ENCODE results near the gene AHRR. TPM values are rescaled to one million over a fixed set of nuclear protein-coding genes. Genes with fewer than 3 reads are reported as not detected.
"Not testable (repeated sequence)": the region's sequence is repeated elsewhere in the genome, so short reads cannot be mapped to it uniquely, and the experiment has no call there.

The AHRR gene
- total RNA-seq (1 to 10 TPM in 1 of 10 donors, under 1 TPM in 7, not detected in 2; 0.07 to 1.2 (median 0.46) TPM), polyA plus RNA-seq (under 1 TPM; 0.07 to 0.15 TPM)
- long read RNA-seq, donor 1: 0 reads
- long read RNA-seq, donor 2: 0 reads
- long read RNA-seq, donor 3, partial matches to known transcripts: 2 of 6 reads
- long read RNA-seq, donor 3, other reads (novel, unspliced or antisense): 4 of 6 reads

DNA sequence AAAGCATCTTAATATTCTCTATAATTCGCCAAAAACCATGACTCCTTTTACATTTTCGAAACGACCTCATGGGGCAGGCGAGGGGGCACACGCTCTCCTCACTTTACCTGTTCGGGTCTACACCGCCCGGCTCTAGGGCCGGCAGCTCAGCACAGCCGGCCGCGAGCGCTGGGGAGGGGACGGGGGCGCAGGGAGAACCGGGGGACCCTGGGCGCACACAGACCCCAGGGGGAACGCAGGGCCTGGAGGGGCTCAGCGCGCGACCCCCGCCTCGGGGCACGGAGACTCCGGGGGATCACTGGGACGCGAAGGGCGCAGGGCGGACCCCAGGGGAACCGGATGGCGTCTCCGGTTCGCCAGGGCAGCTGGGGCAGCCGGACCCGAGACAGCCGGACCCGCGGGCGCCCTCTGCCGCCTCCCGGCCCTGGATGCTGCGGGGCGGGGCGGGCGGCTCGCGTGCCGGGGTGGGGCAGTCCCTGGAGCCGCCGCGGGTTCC, at the start of gene AHRR:
Gene AHRR, plus strand, starts transcription at position 485 of the 496 bp plus-strand sequence. CDS start 22,189 bp downstream, outside the sequence.
- H3K36me3 ChIP-seq: peaks cover 0 to 11% (median 0%) of the 10 kb centered on the region in 9 donors
- H3K27me3 ChIP-seq: peaks cover 25 to 79% (median 57%) of the 10 kb centered on the region in 7 donors
- peak within 1 kb of the TSS; percentile 28 to 68 (median 50) for H3K4me3 ChIP-seq
- peak in 1 of 2 donors; percentile 66 for DNase-seq
- WGBS, 2 donors: 0 to 1% methylated on average over 42 to 51 of the region's 51 CpGs
- peaks cover 4 to 22% (median 19%) of the 10 kb centered on the region in 9 donors for H3K4me1 ChIP-seq
- no peaks in the 10 kb centered on the region for H3K9me3 ChIP-seq
- no peak within 1 kb of the TSS for H3K27ac ChIP-seq
- intact Hi-C loops (cut with DNase I): no loop called here
- peak; percentile 61 to 85 (median 68) for ATAC-seq
- TF ChIP-seq, protein P1, sequence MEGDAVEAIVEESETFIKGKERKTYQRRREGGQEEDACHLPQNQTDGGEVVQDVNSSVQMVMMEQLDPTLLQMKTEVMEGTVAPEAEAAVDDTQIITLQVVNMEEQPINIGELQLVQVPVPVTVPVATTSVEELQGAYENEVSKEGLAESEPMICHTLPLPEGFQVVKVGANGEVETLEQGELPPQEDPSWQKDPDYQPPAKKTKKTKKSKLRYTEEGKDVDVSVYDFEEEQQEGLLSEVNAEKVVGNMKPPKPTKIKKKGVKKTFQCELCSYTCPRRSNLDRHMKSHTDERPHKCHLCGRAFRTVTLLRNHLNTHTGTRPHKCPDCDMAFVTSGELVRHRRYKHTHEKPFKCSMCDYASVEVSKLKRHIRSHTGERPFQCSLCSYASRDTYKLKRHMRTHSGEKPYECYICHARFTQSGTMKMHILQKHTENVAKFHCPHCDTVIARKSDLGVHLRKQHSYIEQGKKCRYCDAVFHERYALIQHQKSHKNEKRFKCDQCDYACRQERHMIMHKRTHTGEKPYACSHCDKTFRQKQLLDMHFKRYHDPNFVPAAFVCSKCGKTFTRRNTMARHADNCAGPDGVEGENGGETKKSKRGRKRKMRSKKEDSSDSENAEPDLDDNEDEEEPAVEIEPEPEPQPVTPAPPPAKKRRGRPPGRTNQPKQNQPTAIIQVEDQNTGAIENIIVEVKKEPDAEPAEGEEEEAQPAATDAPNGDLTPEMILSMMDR (IDR thresholded peaks at IDR 0.05): peak; percentile 20 to 62 (median 47)

DNA sequence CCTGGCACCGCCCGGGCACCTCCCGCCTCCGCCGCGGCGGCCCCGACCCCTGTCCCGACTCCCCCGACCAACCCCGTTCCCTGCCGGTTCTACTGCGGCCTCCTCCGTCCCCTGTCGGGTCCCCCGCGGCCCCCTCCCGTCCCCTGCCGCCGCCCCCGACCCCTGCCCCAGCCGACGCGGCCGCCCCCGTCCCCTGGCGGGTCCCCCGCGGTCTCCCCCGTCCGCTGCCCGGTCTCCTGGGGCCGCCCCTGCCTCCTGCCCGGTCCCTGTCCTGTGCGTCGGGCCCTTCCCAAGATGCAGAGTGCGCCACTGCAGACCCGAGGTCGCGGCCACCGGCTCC, 49.7 kb upstream of the AHRR start:
- H3K9me3 ChIP-seq, H3K27me3 ChIP-seq, DNase-seq, ATAC-seq: not testable (repeated sequence)
- intact Hi-C loops (cut with DNase I): loop anchor here in 1 of 10 donors (10.0 kb wide), 1 partner anchor 47 kb away; no protein-coding TSS in a partner anchor
- peaks cover 0 to 34% (median 16%) of the 10 kb centered on the region in 9 donors for H3K4me1 ChIP-seq
- H3K36me3 ChIP-seq: peaks cover 0 to 43% (median 7%) of the 10 kb centered on the region in 9 donors
- peak overlapping the region; percentile 71 to 99 (median 96) for H3K4me3 ChIP-seq
- H3K27ac ChIP-seq: peak overlapping the region; percentile 71 to 98 (median 94)
- WGBS, 2 donors: 0 to 1% methylated on average over 14 to 41 of the region's 41 CpGs

DNA sequence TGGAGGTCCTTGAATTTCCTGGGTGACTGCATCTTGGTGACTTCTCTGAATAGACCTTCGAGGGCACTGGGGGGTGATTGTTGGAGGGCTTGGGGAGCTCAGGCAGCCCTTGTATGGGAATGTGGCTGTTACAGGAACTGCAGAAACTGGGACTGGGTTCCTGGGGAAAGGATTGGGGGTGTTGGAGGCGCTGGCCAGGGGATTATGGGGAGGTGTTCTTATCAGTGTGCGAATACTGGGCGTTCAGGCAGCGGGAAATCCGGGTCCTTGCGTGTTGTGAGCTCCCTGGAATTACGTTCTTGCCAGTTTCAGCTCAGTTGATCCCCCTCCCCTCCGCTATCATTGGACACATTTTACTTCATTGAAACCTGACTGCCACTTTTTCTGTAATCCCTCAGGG, 48.4 kb upstream of the AHRR start:
- ATAC-seq, H3K9me3 ChIP-seq, H3K27ac ChIP-seq, H3K27me3 ChIP-seq, DNase-seq: not testable (repeated sequence)
- WGBS, 2 donors: 83 to 88% methylated on average over 9 of the region's 9 CpGs
- H3K4me3 ChIP-seq: peak overlapping the region in 3 of 10 donors; percentile 91 to 97 (median 95)
- H3K4me1 ChIP-seq: peaks cover 0 to 34% (median 16%) of the 10 kb centered on the region in 9 donors
- H3K36me3 ChIP-seq: peaks cover 0 to 42% (median 7%) of the 10 kb centered on the region in 9 donors
- intact Hi-C loops (cut with DNase I): loop anchor here in 1 of 10 donors (10.0 kb wide), 1 partner anchor 48 kb away; no protein-coding TSS in a partner anchor

DNA sequence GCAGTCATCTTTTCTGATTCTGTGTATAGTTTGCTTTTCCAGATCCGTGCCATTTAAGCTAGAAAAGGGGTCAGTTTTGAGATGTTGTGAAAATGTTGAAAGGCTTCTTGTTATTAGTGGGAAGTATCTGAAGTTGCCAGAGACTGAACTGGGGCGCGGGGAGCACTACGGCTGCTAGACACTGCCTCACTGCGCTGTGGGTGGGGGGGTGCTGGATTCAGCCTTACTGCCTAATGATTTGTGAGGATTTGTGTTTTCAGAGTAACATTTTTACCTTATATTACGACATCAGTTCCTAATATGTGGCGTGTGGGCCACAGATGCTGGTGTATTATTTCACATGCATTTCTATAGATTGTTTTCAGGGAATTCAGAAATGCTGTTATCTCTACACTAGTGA, 48.0 kb upstream of the AHRR start:
- intact Hi-C loops (cut with DNase I): loop anchor here in 1 of 10 donors (10.0 kb wide), 1 partner anchor 49 kb away; no protein-coding TSS in a partner anchor
- H3K4me3 ChIP-seq, DNase-seq, H3K27ac ChIP-seq, H3K27me3 ChIP-seq, ATAC-seq, H3K9me3 ChIP-seq: not testable (repeated sequence)
- Histone ChIP-seq H3K36me3 (peaks cover 0 to 46% (median 7%) of the 10 kb centered on the region in 9 donors), H3K4me1 (peaks cover 0 to 34% (median 16%) of the 10 kb centered on the region in 9 donors)
- WGBS, 2 donors: 92 to 93% methylated on average over 7 of the region's 7 CpGs

DNA sequence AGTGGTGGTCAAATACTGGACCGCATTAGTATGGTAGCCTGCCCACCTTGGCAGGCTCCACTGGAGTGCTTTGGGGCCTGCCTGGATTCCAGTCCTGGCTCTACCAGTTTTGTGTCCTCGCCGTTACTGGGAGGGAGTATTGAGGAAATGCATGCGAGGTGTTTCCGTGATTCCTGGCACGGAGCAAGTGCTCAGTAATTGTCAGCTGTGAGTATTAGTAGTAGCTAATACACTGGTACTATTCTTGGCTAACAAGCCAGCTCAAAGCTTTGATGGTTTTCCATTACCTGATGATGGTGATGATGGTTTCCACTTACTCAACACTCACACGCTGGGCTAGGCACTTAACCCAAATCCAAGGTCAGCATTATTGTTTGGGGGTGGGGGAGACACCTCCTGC, 47.2 kb upstream of the AHRR start:
- WGBS, 2 donors: 71 to 84% methylated on average over 7 of the region's 7 CpGs
- Histone ChIP-seq H3K4me1 (peaks cover 0 to 34% (median 16%) of the 10 kb centered on the region in 9 donors), H3K36me3 (peaks cover 0 to 50% (median 7%) of the 10 kb centered on the region in 9 donors)
- H3K27me3 ChIP-seq, H3K27ac ChIP-seq, DNase-seq, H3K4me3 ChIP-seq, H3K9me3 ChIP-seq, ATAC-seq: not testable (repeated sequence)
- intact Hi-C loops (cut with DNase I): loop anchor here in 1 of 10 donors (10.0 kb wide), 1 partner anchor 50 kb away; no protein-coding TSS in a partner anchor

DNA sequence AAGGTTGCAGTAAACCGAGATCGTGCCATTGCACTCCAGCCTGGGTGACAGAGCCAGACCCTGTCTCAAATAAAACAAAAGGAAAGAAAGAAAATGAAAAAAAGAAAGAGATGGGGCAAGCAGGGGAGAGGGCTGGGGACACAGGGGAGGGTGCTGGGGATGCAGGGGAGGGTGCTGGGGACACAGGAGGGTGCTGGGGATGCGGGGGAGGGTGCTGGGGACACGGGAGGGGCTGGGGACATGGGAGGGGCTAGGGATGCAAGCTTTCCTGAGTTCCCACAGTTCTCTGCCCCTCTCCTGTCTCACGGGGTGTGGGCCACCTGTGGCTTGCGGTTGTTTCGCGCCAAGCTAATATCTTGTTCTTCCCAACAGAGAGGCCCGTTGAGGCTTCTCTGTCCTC, 42.9 kb upstream of the AHRR start:
- Histone ChIP-seq H3K27me3 (no peaks in the 10 kb centered on the region), H3K36me3 (peaks cover 0 to 48% (median 7%) of the 10 kb centered on the region in 9 donors), H3K27ac (no peak overlapping the region), H3K4me3 (no peak overlapping the region), H3K9me3 (no peaks in the 10 kb centered on the region), H3K4me1 (peaks cover 0 to 15% (median 7%) of the 10 kb centered on the region in 9 donors)
- 90% methylated on average over 9 of the region's 9 CpGs for WGBS, 2 donors
- ATAC-seq: peak in 1 of 8 donors; percentile 53
- TF ChIP-seq, protein P1 (IDR thresholded peaks at IDR 0.05): no peak
- DNase-seq: no peak
- intact Hi-C loops (cut with DNase I): loop anchor here in 1 of 10 donors (10.0 kb wide), 1 partner anchor 54 kb away; no protein-coding TSS in a partner anchor

DNA sequence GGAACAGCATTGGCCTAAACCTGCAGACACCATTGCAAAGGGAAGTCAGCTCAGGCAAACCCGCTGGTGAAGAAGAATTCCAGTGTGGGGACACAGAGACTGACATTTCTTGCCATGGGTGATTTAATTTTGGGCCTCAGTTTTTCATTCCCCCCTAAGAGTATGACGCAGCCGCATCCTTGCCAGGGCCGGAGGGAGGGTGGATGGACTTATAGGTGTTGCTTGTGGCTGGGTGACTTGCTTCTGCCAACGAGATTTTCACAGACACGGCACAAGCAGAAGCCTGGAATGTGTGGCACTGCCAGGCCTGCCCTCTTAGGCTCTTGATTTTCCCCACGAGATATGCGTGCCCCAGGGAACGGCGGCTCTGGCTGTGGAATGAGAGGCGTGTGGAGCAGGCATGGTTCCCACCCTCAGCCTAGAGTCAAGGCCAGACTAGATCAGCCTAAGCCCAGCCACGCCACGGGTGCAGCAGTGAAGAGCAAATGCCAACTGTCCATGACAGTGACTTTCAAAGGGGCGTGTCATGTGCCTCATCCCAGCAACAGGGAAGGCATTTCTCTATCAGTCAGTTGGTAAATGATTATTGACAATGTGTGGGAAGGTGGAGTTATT, 42.4 kb upstream of the AHRR start:
- WGBS, 2 donors: 69 to 76% methylated on average over 14 of the region's 14 CpGs
- H3K9me3 ChIP-seq, H3K4me1 ChIP-seq, H3K27me3 ChIP-seq, H3K4me3 ChIP-seq, DNase-seq, H3K27ac ChIP-seq: not testable (repeated sequence)
- H3K36me3 ChIP-seq: peaks cover 0 to 48% (median 5%) of the 10 kb centered on the region in 9 donors
- intact Hi-C loops (cut with DNase I): loop anchor here in 1 of 10 donors (10.0 kb wide), 1 partner anchor 54 kb away; no protein-coding TSS in a partner anchor
- peak in 1 of 8 donors; percentile 50 for ATAC-seq

Measured in heart right ventricle (tissue), 16 donors.